SK-N-SH (cell line): ENCODE results near the gene UBN2.
"Not testable (repeated sequence)": the region's sequence is repeated elsewhere in the genome, so short reads cannot be mapped to it uniquely, and the experiment has no call there.

Experiments
- CTCF ChIP-seq: fragments of 200-600 bp; sonication (generic); IDR thresholded peaks from 2 replicates; pipeline ENCODE4 v1.6.1; 2017; ENCODE audit warnings: antibody characterized with exemption, mild to moderate bottlenecking, moderate library complexity
- RCOR1 ChIP-seq: fragments of 150-350 bp; IDR thresholded peaks from 2 replicates; pipeline ENCODE4 v1.6.1; 2017; ENCODE audit warnings: antibody characterized with exemption, low read length
- TAF1 ChIP-seq: IDR thresholded peaks from 2 replicates; pipeline ENCODE4 v1.6.1; 2012; ENCODE audit warnings: low read depth, mild to moderate bottlenecking, low read length, moderate library complexity, borderline replicate concordance
- TCF12 ChIP-seq: IDR thresholded peaks from 2 replicates; pipeline ENCODE4 v1.4.0; 2012

- not testable (repeated sequence) for TF ChIP-seq RCOR1, TAF1, TCF12, CTCF
Measured at GRCh38 chr7:139225286-139226157, 5.5 kb upstream of the UBN2 start.
